GM19395 (cell line): ENCODE results near the gene CAB39.
"Not testable (repeated sequence)": the region's sequence is repeated elsewhere in the genome, so short reads cannot be mapped to it uniquely, and the experiment has no call there.

Experiments
- ATAC-seq: cut with Tn5 transposase; IDR thresholded peaks from one replicate; pipeline ENCODE4 v1.9.1; 2021; ENCODE audit warnings: mild to moderate bottlenecking, moderate library complexity; ENCODE audit not compliant: unreplicated experiment

Gene CAB39

GRCh38 chr2:230713331-230714135 lies 891 bp downstream of the CAB39 start:
- peak; percentile 32 for ATAC-seq

- peak; percentile 42 for ATAC-seq
These were observed 1.5 kb downstream of the CAB39 start for GRCh38 chr2:230714136-230714480.

GRCh38 chr2:230715201-230715600 lies 2.6 kb downstream of the CAB39 start:
- no peak for ATAC-seq

- no peak for ATAC-seq
These were observed 3.9 kb downstream of the CAB39 start for GRCh38 chr2:230716588-230716987.

- ATAC-seq: no peak
These were observed 5.0 kb downstream of the CAB39 start for GRCh38 chr2:230717600-230717999.

GRCh38 chr2:230719340-230719739 lies 6.7 kb downstream of the CAB39 start:
- ATAC-seq: no peak

- no peak for ATAC-seq
These were observed 9.1 kb downstream of the CAB39 start for GRCh38 chr2:230721712-230722111.

GRCh38 chr2:230722207-230722885 lies 9.7 kb downstream of the CAB39 start:
- no peak for ATAC-seq

- ATAC-seq: no peak
These were observed 10.7 kb downstream of the CAB39 start for GRCh38 chr2:230723363-230723762.

- ATAC-seq: not testable (repeated sequence)
These were observed 12.3 kb downstream of the CAB39 start for GRCh38 chr2:230724957-230725356.

- no peak for ATAC-seq
These were observed 18.9 kb downstream of the CAB39 start for GRCh38 chr2:230731512-230731911.

- no peak for ATAC-seq
These were observed 20.3 kb downstream of the CAB39 start for GRCh38 chr2:230732914-230733401.

GRCh38 chr2:230734247-230735175 lies 21.9 kb downstream of the CAB39 start:
- no peak for ATAC-seq

- no peak for ATAC-seq
These were observed 23.2 kb downstream of the CAB39 start for GRCh38 chr2:230735884-230736283.

- ATAC-seq: no peak
These were observed 24.7 kb downstream of the CAB39 start for GRCh38 chr2:230737300-230737699.

- ATAC-seq: no peak
These were observed 25.2 kb downstream of the CAB39 start for GRCh38 chr2:230737791-230738226.

GRCh38 chr2:230738391-230738811 lies 25.8 kb downstream of the CAB39 start:
- no peak for ATAC-seq

- ATAC-seq: no peak
These were observed 26.3 kb downstream of the CAB39 start for GRCh38 chr2:230738924-230739323.

GRCh38 chr2:230739961-230740360 lies 27.3 kb downstream of the CAB39 start:
- no peak for ATAC-seq

- ATAC-seq: no peak
These were observed 30.1 kb downstream of the CAB39 start for GRCh38 chr2:230742781-230743180.

- no peak for ATAC-seq
These were observed 33.6 kb downstream of the CAB39 start for GRCh38 chr2:230746213-230746612.
